G401 (cell line): Measurements from ENCODE around the gene SHROOM1. TPM values are rescaled to one million over a fixed set of nuclear protein-coding genes. Genes with fewer than 3 reads are reported as not detected.
"Not testable (repeated sequence)": the region's sequence is repeated elsewhere in the genome, so short reads cannot be mapped to it uniquely, and the experiment has no call there.

Experiments used
- DNase-seq: peaks from one replicate; pipeline ENCODE4 v3.0.0-alpha.2; 2015; ENCODE audit warnings: low spot score
- in situ Hi-C: cut with HindIII; loops from 2 replicates; pipeline ENCODE4 v1.10.0; 2016; ENCODE audit warnings: low sequenced_read_pairs, mixed read lengths
- total RNA-seq: library from RNA; depleted of rRNA; stranded (reverse); fragments of >200 nt; shearing (Covaris generic); gene quantifications from 2 replicates; pipeline ENCODE4 v1.2.3, GENCODE V29; 2014

SHROOM1 gene
- total RNA-seq, 1 experiment from 2014 or later: 5.9 TPM

- in situ Hi-C loops, DNase-seq: not testable (repeated sequence)
Measured at GRCh38 chr5:132854992-132855391, 24.5 kb upstream of the SHROOM1 start.

- DNase-seq: no peak
- in situ Hi-C loops: no loop called here
Measured at GRCh38 chr5:132854301-132854700, 23.9 kb upstream of the SHROOM1 start.

- in situ Hi-C loops: no loop called here
- DNase-seq: no peak
Measured at GRCh38 chr5:132853790-132854189, 23.3 kb upstream of the SHROOM1 start.

- no peak for DNase-seq
- in situ Hi-C loops: no loop called here
Measured at GRCh38 chr5:132853323-132853722, 22.9 kb upstream of the SHROOM1 start.

GRCh38 chr5:132850066-132850465, 19.6 kb upstream of the SHROOM1 start:
- in situ Hi-C loops: no loop called here
- DNase-seq: no peak

GRCh38 chr5:132849347-132849746, 18.9 kb upstream of the SHROOM1 start:
- DNase-seq: no peak
- in situ Hi-C loops: no loop called here

GRCh38 chr5:132848270-132848669, 17.8 kb upstream of the SHROOM1 start:
- in situ Hi-C loops: no loop called here
- no peak for DNase-seq

GRCh38 chr5:132841305-132841704, 10.9 kb upstream of the SHROOM1 start:
- DNase-seq: no peak
- in situ Hi-C loops: no loop called here

GRCh38 chr5:132840896-132841295, 10.4 kb upstream of the SHROOM1 start:
- no peak for DNase-seq
- in situ Hi-C loops: no loop called here

GRCh38 chr5:132840313-132840712, 9.9 kb upstream of the SHROOM1 start:
- in situ Hi-C loops: no loop called here
- DNase-seq: no peak

GRCh38 chr5:132839426-132840301, 9.2 kb upstream of the SHROOM1 start:
- no peak for DNase-seq
- in situ Hi-C loops: no loop called here

GRCh38 chr5:132838516-132839282, 8.3 kb upstream of the SHROOM1 start:
- in situ Hi-C loops: no loop called here

GRCh38 chr5:132837868-132838267, 7.4 kb upstream of the SHROOM1 start:
- DNase-seq: no peak
- in situ Hi-C loops: no loop called here

More at GRCh38 chr5:132838516-132839282, 8.3 kb upstream of the SHROOM1 start:
- DNase-seq: peak; percentile 73

GRCh38 chr5:132836852-132837251, 6.4 kb upstream of the SHROOM1 start:
- no peak for DNase-seq
- in situ Hi-C loops: no loop called here

- in situ Hi-C loops: no loop called here
- DNase-seq: no peak
Measured at GRCh38 chr5:132834057-132834456, 3.6 kb upstream of the SHROOM1 start.

GRCh38 chr5:132832612-132833011, 2.2 kb upstream of the SHROOM1 start:
- in situ Hi-C loops: no loop called here

GRCh38 chr5:132831095-132831860, 831 bp upstream of the SHROOM1 start:
- DNase-seq: no peak
- in situ Hi-C loops: no loop called here

More at GRCh38 chr5:132832612-132833011, 2.2 kb upstream of the SHROOM1 start:
- no peak for DNase-seq

- in situ Hi-C loops: no loop called here
- peak; percentile 70 for DNase-seq
Measured at GRCh38 chr5:132829742-132830435, 558 bp downstream of the SHROOM1 start.
